Naive thymus-derived CD8-positive, alpha-beta T cell (primary cell): ENCODE results near the gene PCDHB4. TPM values are rescaled to one million over a fixed set of nuclear protein-coding genes. Genes with fewer than 3 reads are reported as not detected.
A peak's percentile ranks its signal among the peaks of the same experiment; 100 is the strongest.
"Not testable (repeated sequence)": the region's sequence is repeated elsewhere in the genome, so short reads cannot be mapped to it uniquely, and the experiment has no call there.

Experiments
- ATAC-seq, 2 donors: fragments of 150-1000 bp; cut with Tn5 transposase in 1 of 2; sonication (Bioruptor Pico), chemical (Tn5 transposase) in 1 of 2; 1 replicate in 1 of 2; 2 replicates in 1 of 2; pipeline ENCODE4 v1.10.0; 2021; ENCODE audit warnings: mild to moderate bottlenecking in 2 of 2, moderate library complexity in 2 of 2
- POLR2A ChIA-PET: fragments of 350-600 bp; sonication (Branson Sonifier 250); formaldehyde crosslinking; loops from one replicate; lab custom pipeline; 2021; ENCODE audit warnings: antibody characterized with exemption; lab: Charles Lee
- DNase-seq, 10 donors: peaks; one replicate each; pipeline versions ENCODE4 v3.0.0 to v3.0.0-alpha.2; 2020 to 2022
- H3K27ac Mint-ChIP-seq, 10 donors: one replicate each; pipeline ENCODE4 v1.8.0; 2020 to 2022; ENCODE audit warnings: mild to moderate bottlenecking in 10 of 10, mixed read lengths in 10 of 10, moderate library complexity in 4 of 10, inconsistent platforms in 1 of 10
- H3K27me3 Mint-ChIP-seq, 5 donors: one replicate each; pipeline ENCODE4 v1.8.0; 2021 to 2022; ENCODE audit warnings: mixed read lengths in 5 of 5
- H3K36me3 Mint-ChIP-seq, 3 donors: one replicate each; pipeline ENCODE4 v1.8.0; 2020 to 2022; ENCODE audit warnings: mixed read lengths in 3 of 3, mild to moderate bottlenecking in 2 of 3, inconsistent platforms in 1 of 3
- H3K4me1 Mint-ChIP-seq, 4 donors: one replicate each; pipeline ENCODE4 v1.8.0; 2021 to 2022; ENCODE audit warnings: mixed read lengths in 4 of 4
- H3K4me3 Mint-ChIP-seq, 10 donors: one replicate each; pipeline ENCODE4 v1.8.0; 2020 to 2022; ENCODE audit warnings: mild to moderate bottlenecking in 10 of 10, mixed read lengths in 10 of 10, moderate library complexity in 6 of 10, inconsistent platforms in 1 of 10
- H3K9me3 Mint-ChIP-seq, 9 donors: one replicate each; pipeline ENCODE4 v1.8.0; 2020 to 2022; ENCODE audit warnings: mixed read lengths in 9 of 9, mild to moderate bottlenecking in 3 of 9, inconsistent platforms in 1 of 9, moderate library complexity in 1 of 9
- polyA plus RNA-seq, 3 donors: library from polyadenylated mRNA; unstranded; fragments of 300-500 nt; fragmentation: Illumina TruSeq; gene quantifications; one replicate each; pipeline ENCODE4 v1.2.3, GENCODE V29; 2021
- total RNA-seq, 8 experiments: library from RNA in 2 of 8; stranded (reverse) in 2 of 8; gene quantifications; one replicate each; pipeline ENCODE4 v1.2.3 and lab custom pipeline; 2021 to 2026

PCDHB4 gene
- total and polyA plus RNA-seq, 5 experiments from 2014 or later = not detected

DNA sequence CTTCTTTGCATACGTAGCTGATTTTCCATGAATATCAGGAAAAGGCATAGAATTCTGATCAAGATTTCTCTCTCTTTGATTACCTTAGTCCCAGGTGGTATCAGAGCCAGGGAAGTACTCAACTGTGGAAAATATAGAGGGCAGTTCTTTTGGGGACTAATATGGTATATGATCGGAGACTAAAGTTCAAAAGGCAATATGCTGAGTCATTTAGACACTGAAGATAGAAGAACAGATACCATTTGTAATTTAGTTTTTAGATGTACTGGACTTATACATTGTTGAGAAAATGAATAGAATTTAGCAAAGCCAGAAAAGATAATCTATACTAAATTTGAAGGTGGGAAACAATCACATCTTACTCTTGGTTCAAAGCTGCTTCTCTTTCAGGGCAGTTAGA, 16.3 kb upstream of the PCDHB4 start:
- ATAC-seq (no peak), DNase-seq (no peak)
- no peaks in the 10 kb centered on the region for H3K4me1 Mint-ChIP-seq
- H3K9me3 Mint-ChIP-seq = peaks cover 0 to 40% (median 19%) of the 10 kb centered on the region in 9 donors
- POLR2A ChIA-PET = no interaction called here
- H3K36me3 Mint-ChIP-seq = peaks cover 0 to 20% (median 10%) of the 10 kb centered on the region in 3 donors
- H3K4me3 Mint-ChIP-seq = no peak overlapping the region
- peaks cover 14 to 24% (median 24%) of the 10 kb centered on the region in 5 donors for H3K27me3 Mint-ChIP-seq
- no peak overlapping the region for H3K27ac Mint-ChIP-seq

DNA sequence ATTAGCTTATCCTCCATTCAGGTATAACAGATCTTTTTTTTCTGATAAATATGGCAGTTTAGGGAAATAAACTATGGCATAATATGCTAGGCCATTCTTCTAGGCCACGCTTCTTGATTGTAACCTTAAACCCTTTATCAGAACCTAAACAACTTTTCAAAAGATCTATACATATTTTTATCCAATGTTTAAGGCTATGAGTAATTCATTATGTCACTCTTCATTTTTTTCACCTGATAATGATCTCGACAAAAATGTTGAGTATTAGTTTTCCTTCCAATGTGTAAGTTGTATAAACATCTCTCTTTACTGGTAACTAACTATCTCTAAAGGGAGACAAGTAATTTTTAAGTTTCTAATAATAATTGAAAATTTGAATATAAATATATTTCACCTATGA, 2.4 kb upstream of the PCDHB4 start:
- Mint-ChIP-seq H3K27ac (no peak overlapping the region), H3K4me3 (no peak overlapping the region), H3K27me3 (peaks cover 19 to 31% (median 20%) of the 10 kb centered on the region in 5 donors), H3K36me3 (peaks cover under 1 to 27% (median 5%) of the 10 kb centered on the region in 3 donors), H3K9me3 (peaks cover 22 to 60% (median 39%) of the 10 kb centered on the region in 9 donors), H3K4me1 (no peaks in the 10 kb centered on the region)
- POLR2A ChIA-PET = no interaction called here
- ATAC-seq = no peak
- DNase-seq = no peak

DNA sequence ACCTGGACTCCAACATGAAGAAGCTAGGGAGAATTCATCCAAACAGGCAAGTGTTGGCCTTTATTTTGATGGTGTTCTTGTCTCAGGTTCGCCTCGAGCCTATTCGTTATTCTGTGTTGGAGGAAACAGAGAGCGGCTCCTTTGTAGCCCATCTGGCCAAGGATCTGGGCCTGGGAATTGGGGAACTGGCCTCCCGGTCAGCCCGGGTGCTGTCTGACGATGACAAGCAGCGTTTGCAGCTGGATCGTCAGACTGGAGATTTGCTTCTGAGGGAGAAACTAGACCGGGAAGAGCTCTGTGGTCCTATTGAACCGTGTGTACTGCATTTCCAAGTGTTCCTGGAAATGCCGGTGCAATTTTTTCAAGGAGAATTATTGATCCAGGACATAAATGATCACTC, 367 bp downstream of the PCDHB4 start:
- H3K27ac Mint-ChIP-seq = no peak overlapping the region
- DNase-seq (no peak), ATAC-seq (no peak)
- H3K36me3 Mint-ChIP-seq = peaks cover 0 to 15% (median 2%) of the 10 kb centered on the region in 3 donors
- POLR2A ChIA-PET = no interaction called here
- peaks cover 8 to 40% (median 18%) of the 10 kb centered on the region in 9 donors for H3K9me3 Mint-ChIP-seq
- no peaks in the 10 kb centered on the region for H3K4me1 Mint-ChIP-seq
- no peak overlapping the region for H3K4me3 Mint-ChIP-seq
- peaks cover 17 to 30% (median 20%) of the 10 kb centered on the region in 5 donors for H3K27me3 Mint-ChIP-seq

DNA sequence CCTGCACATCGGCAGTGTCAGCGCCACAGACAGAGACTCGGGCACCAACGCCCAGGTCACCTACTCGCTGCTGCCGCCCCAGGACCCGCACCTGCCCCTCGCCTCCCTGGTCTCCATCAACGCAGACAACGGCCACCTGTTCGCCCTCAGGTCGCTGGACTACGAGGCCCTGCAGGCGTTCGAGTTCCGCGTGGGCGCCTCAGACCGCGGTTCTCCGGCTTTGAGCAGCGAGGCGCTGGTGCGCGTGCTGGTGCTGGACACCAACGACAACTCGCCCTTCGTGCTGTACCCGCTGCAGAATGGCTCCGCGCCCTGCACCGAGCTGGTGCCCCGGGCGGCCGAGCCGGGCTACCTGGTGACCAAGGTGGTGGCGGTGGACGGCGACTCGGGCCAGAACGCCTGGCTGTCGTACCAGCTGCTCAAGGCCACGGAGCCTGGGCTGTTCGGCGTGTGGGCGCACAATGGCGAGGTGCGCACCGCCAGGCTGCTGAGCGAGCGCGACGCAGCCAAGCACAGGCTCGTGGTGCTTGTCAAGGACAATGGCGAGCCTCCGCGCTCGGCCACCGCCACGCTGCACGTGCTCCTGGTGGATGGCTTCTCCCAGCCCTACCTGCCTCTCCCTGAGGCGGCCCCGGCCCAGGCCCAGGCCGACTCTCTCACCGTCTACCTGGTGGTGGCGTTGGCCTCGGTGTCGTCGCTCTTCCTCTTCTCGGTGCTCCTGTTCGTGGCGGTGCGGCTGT, 1.9 kb downstream of the PCDHB4 start:
- Mint-ChIP-seq H3K36me3 (peaks cover 0 to 15% (median 2%) of the 10 kb centered on the region in 3 donors), H3K9me3 (peaks cover 8 to 35% (median 17%) of the 10 kb centered on the region in 9 donors), H3K27ac (peak overlapping the region in 1 of 10 donors; percentile 24), H3K27me3 (peaks cover 21 to 46% (median 22%) of the 10 kb centered on the region in 5 donors)
- H3K4me1 Mint-ChIP-seq, DNase-seq, H3K4me3 Mint-ChIP-seq, ATAC-seq, POLR2A ChIA-PET: not testable (repeated sequence)

DNA sequence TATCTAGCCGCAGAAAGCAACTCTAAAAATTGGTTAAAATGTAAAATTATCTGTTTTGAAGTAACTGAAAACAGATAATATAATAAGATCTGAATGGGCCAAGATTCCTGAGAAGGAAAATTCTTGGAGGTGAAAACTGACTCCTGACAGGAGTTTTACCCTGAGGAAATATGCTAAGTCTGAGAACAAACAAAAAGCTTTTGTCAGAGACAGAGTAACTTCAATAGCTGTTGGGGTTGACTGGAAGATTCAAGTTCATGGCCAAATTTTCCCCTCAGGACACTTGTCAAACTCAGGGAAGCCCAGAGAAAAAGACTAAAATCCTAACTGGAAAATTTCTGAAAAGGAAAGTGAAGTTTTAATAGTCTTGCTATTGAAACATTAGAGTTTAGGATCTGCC, 5.7 kb downstream of the PCDHB4 start:
- POLR2A ChIA-PET = no interaction called here
- peaks cover 7 to 32% (median 13%) of the 10 kb centered on the region in 9 donors for H3K9me3 Mint-ChIP-seq
- peaks cover 17 to 33% (median 26%) of the 10 kb centered on the region in 5 donors for H3K27me3 Mint-ChIP-seq
- no peak for ATAC-seq
- H3K4me3 Mint-ChIP-seq = no peak overlapping the region
- H3K4me1 Mint-ChIP-seq = no peaks in the 10 kb centered on the region
- no peak overlapping the region for H3K27ac Mint-ChIP-seq
- DNase-seq = no peak
- H3K36me3 Mint-ChIP-seq = peaks cover 0 to 22% (median 2%) of the 10 kb centered on the region in 3 donors

GRCh38 chr5:141135030-141135717, 13.6 kb downstream of the PCDHB4 start, which contains the start of gene PCDHB5:
Gene PCDHB5 (plus strand): TSS chr5:141135206. CDS start chr5:141135435, 229 bp downstream.
- DNase-seq (peak in 1 of 10 donors; percentile 3), ATAC-seq (no peak)
- Mint-ChIP-seq H3K4me1 (peaks cover 0 to 8% (median 6%) of the 10 kb centered on the region in 4 donors), H3K36me3 (peaks cover 2 to 48% (median 8%) of the 10 kb centered on the region in 3 donors), H3K9me3 (peaks cover 17 to 76% (median 46%) of the 10 kb centered on the region in 9 donors), H3K27me3 (peaks cover 15 to 45% (median 21%) of the 10 kb centered on the region in 5 donors), H3K4me3 (peak within 1 kb of the TSS in 9 of 10 donors; percentile 33 to 76 (median 62)), H3K27ac (no peak within 1 kb of the TSS)
- POLR2A ChIA-PET = no interaction called here

DNA sequence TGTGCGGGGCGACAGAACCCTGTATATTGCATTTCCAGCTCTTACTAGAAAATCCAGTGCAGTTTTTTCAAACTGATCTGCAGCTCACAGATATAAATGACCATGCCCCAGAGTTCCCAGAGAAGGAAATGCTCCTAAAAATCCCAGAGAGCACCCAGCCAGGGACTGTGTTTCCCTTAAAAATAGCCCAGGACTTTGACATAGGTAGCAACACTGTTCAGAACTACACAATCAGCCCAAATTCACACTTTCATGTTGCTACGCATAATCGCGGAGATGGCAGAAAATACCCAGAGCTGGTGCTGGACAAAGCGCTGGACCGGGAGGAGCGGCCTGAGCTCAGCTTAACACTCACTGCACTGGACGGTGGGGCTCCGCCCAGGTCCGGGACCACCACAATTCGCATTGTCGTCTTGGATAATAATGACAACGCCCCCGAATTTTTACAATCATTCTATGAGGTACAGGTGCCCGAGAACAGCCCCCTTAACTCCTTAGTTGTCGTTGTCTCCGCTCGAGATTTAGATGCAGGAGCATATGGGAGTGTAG, 14.2 kb downstream of the PCDHB4 start:
- POLR2A ChIA-PET = no interaction called here
- Mint-ChIP-seq H3K4me3 (peak overlapping the region in 7 of 10 donors; percentile 49 to 76 (median 62)), H3K36me3 (peaks cover 2 to 43% (median 8%) of the 10 kb centered on the region in 3 donors), H3K9me3 (peaks cover 15 to 71% (median 45%) of the 10 kb centered on the region in 9 donors), H3K27ac (no peak overlapping the region), H3K27me3 (peaks cover 14 to 51% (median 21%) of the 10 kb centered on the region in 5 donors), H3K4me1 (peaks cover 0 to 8% (median 6%) of the 10 kb centered on the region in 4 donors)
- DNase-seq (no peak), ATAC-seq (no peak)

- POLR2A ChIA-PET, H3K4me1 Mint-ChIP-seq, H3K4me3 Mint-ChIP-seq, DNase-seq, ATAC-seq, H3K27ac Mint-ChIP-seq: not testable (repeated sequence)
- peaks cover 2 to 41% (median 8%) of the 10 kb centered on the region in 3 donors for H3K36me3 Mint-ChIP-seq
- peaks cover 16 to 62% (median 27%) of the 10 kb centered on the region in 5 donors for H3K27me3 Mint-ChIP-seq
- H3K9me3 Mint-ChIP-seq = peaks cover 12 to 68% (median 44%) of the 10 kb centered on the region in 9 donors
Observed at GRCh38 chr5:141137346-141137745, 15.7 kb downstream of the PCDHB4 start.

- Mint-ChIP-seq H3K36me3 (peaks cover 6 to 25% (median 10%) of the 10 kb centered on the region in 3 donors), H3K4me3 (peak within 1 kb of the TSS in 6 of 10 donors; percentile 30 to 63 (median 48)), H3K27ac (no peak within 1 kb of the TSS), H3K4me1 (peaks cover 0 to 6% (median 2%) of the 10 kb centered on the region in 4 donors), H3K9me3 (peaks cover 8 to 48% (median 28%) of the 10 kb centered on the region in 9 donors), H3K27me3 (peaks cover 27 to 73% (median 35%) of the 10 kb centered on the region in 5 donors)
- POLR2A ChIA-PET = no interaction called here
- peak in 2 of 10 donors; percentile 2 to 5 for DNase-seq
- ATAC-seq = no peak
Observed at GRCh38 chr5:141149812-141150211, 28.2 kb downstream of the PCDHB4 start, which contains the start of gene PCDHB6. Gene PCDHB6 (plus strand): TSS chr5:141150057. CDS start chr5:141150258, 201 bp downstream.

DNA sequence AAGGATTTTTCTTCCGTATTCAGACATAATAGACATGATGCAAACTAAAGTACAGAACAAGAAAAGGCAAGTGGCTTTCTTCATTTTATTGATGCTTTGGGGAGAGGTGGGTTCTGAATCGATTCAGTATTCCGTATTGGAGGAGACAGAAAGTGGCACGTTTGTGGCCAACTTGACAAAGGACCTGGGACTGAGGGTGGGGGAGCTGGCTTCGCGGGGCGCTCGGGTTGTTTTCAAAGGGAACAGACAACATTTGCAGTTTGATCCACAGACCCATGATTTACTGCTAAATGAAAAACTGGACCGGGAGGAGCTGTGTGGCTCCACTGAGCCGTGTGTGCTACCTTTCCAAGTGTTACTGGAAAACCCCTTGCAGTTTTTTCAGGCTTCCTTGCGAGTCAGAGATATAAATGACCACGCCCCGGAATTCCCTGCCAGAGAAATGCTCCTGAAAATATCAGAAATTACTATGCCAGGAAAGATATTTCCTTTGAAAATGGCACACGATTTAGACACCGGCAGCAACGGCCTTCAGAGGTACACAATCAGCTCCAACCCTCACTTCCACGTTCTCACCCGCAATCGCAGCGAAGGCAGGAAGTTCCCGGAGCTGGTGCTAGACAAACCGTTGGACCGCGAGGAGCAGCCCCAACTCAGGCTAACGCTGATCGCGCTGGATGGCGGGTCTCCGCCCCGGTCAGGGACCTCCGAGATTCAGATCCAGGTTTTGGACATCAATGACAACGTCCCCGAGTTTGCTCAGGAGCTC, 28.8 kb downstream of the PCDHB4 start:
- peaks cover 8 to 27% (median 10%) of the 10 kb centered on the region in 3 donors for H3K36me3 Mint-ChIP-seq
- H3K4me1 Mint-ChIP-seq = peaks cover 0 to 6% (median 2%) of the 10 kb centered on the region in 4 donors
- peaks cover 2 to 51% (median 30%) of the 10 kb centered on the region in 9 donors for H3K9me3 Mint-ChIP-seq
- H3K4me3 Mint-ChIP-seq = peak overlapping the region in 4 of 10 donors; percentile 30 to 63 (median 52)
- POLR2A ChIA-PET = no interaction called here
- DNase-seq (no peak), ATAC-seq (no peak)
- no peak overlapping the region for H3K27ac Mint-ChIP-seq
- peaks cover 28 to 72% (median 36%) of the 10 kb centered on the region in 5 donors for H3K27me3 Mint-ChIP-seq

DNA sequence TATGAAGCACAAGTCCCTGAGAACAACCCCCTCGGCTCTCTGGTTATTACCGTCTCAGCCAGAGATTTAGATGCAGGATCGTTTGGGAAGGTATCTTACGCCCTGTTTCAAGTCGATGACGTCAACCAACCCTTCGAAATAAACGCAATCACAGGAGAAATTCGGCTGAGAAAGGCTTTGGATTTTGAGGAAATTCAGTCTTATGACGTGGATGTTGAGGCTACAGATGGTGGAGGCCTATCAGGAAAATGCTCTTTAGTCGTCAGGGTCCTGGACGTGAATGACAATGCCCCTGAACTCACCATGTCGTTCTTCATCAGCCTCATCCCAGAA, 29.3 kb downstream of the PCDHB4 start:
- POLR2A ChIA-PET = no interaction called here
- Mint-ChIP-seq H3K9me3 (peaks cover 0 to 57% (median 33%) of the 10 kb centered on the region in 9 donors), H3K27ac (no peak overlapping the region), H3K27me3 (peaks cover 31 to 72% (median 35%) of the 10 kb centered on the region in 5 donors), H3K4me1 (peaks cover 0 to 6% (median 2%) of the 10 kb centered on the region in 4 donors), H3K4me3 (no peak overlapping the region), H3K36me3 (peaks cover 8 to 33% (median 10%) of the 10 kb centered on the region in 3 donors)
- ATAC-seq = no peak
- DNase-seq = no peak
